ENCODE measurements around the gene CELF1.
"Not testable (repeated sequence)": the region's sequence is repeated elsewhere in the genome, so short reads cannot be mapped to it uniquely, and the experiment has no call there.

Gene CELF1

GRCh38 chr11:47536915-47537314 lies 16.0 kb downstream of the CELF1 start:
- no peak for DNase-seq

- no peak for DNase-seq
Observed at GRCh38 chr11:47534704-47535251, 18.2 kb downstream of the CELF1 start.

- no peak for DNase-seq
Observed at GRCh38 chr11:47533690-47534151, 19.2 kb downstream of the CELF1 start.

DNA sequence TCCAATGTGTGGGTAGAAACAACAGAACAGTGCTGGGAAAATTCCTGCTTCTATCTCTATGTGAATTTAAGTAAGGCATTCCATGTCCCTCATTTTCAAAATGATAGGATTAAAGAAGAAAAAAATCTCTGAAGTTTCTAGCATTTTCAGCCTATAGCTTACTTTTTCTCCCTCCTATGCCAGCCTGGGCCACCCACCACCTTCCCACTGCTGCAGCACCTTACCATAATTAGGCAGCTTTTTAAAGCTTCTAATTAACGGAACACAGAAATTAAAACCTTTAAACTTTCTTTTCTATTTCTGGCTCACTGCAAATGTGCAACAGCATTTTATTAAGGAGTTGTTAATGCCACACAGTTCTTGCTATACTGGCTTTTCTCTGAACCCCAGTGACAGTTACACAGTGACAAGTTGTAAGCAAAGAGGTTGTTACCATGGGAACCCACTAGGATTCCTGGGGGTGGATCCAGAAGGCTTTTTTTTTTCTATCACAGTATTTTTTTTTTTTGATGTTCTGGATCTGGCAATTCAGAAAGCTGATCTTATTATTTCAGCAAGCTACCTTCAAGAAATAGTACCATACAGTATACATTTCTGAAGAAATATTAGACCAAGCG lies 20.2 kb downstream of the CELF1 start:
- no peak for DNase-seq

GRCh38 chr11:47531666-47532065 lies 21.3 kb downstream of the CELF1 start:
- DNase-seq: no peak

DNA sequence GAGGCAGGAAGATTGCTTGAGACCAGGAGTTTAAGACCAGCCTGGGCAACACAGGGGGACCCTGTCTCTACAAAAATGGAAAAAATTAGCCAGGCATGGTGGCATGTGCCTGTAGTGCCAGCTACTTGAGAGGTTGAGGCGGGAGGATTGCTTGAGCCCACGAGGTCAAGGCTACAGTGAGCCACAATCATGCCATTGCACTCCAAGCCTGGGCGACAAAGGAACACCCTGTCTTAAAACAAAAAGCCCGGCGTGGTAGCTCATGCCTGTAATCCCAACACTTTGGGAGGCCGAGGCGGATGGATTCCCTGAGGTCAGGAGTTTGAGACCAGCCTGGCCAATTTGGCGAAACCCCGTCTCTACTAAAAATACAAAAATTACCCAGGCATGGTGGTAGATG lies 22.2 kb downstream of the CELF1 start:
- DNase-seq: not testable (repeated sequence)

GRCh38 chr11:47529951-47530350 lies 23.0 kb downstream of the CELF1 start:
- no peak for DNase-seq

DNA sequence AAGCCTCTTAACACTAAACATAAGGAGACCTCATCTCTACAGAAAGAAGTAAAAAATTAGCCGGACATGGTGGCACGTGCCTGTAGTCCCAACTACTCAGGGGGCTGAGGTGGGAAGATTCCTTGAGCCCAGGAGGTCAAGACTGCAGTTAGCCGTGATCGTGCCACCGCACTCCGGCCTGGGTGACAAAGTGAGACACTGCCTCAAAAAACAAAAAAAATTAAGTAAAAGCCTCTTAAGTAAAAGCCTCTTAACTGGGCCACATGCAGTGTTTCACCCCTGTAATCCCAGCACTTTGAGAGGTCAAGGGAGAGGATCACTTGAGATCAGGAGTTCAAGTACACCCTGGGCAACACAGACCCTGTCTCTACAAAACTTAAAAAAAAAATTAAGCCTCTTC lies 25.7 kb downstream of the CELF1 start:
- no peak for DNase-seq

- not testable (repeated sequence) for DNase-seq
Observed at GRCh38 chr11:47526032-47526431, 26.9 kb downstream of the CELF1 start.

GRCh38 chr11:47524291-47524874 lies 28.5 kb downstream of the CELF1 start:
- no peak for DNase-seq

DNA sequence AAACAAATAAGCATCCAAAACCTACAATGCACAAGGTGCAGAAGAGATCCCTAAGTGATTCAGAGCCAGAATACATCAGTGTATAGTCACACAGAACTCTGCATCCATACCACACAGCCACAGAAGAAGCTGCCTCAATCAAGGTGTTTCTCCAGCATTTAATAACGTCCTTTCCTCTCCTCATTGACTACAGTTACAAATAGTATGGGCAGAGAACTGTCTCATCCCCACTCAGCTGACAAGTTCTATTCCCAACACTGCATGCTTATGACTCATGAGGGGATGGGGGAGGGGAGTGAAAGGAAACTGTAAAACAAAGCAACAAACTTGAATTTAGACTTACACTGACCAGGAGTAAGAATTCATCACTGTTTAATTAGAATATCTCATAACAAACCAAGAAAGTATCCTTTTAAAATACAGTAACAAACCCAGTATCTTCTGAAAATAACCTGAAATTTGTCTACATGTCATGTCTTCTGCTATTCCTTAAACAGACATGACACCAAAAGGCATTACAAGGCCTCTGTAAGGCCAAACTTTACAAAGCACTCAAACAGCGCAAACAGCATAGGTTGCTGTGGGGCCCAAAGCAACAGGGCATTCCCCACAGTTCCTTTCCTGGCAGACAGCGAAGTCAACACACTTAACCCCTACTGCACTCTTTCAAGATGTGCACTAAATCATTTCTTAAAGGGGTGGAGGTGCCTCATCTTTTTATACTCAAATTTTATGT lies 29.3 kb downstream of the CELF1 start:
- DNase-seq: no peak

GRCh38 chr11:47518212-47518964 lies 34.5 kb downstream of the CELF1 start:
- no peak for DNase-seq

DNA sequence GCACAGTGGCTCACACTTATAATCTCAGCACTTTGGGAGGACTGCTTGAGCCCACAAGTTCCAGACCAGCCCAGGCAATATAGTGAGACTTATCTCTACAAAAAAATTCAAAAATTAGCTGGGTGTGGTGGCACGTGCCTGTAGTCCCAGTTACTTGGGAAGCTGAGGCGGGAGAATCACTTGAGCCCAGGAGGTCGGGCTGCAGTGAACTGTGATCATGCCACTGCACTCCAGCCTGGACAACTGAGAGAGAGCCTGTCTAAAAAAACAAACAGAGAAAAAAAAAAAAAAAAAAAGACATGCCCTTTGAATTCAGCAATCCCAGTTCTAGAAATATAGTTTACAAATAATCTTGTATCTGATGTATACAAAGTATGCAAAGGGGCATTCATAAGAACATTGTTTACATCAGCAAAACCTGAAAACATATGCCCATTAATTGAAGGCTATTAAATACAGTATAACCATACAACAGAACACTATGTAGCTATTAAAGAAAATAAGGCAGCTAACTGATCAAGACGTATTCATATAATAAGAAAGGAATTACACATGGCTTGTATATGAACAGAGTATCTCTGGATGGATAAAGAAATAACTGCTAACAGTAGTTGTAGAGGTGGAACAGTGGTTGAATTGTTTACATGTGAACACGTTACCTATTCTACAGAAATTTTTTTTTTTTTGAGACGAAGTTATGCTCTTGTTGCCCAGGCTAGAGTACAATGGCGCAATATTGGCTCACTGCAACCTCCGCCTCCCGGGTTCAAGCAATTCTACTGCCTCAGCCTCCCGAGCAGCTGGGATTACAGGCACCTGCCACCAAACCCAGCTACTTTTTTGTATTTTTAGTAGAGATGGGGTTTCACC lies 35.7 kb downstream of the CELF1 start:
- no peak for DNase-seq

- DNase-seq: no peak
Observed at GRCh38 chr11:47516155-47516554, 36.8 kb downstream of the CELF1 start.

- no peak for DNase-seq
Observed at GRCh38 chr11:47514825-47515647, 37.9 kb downstream of the CELF1 start.

DNA sequence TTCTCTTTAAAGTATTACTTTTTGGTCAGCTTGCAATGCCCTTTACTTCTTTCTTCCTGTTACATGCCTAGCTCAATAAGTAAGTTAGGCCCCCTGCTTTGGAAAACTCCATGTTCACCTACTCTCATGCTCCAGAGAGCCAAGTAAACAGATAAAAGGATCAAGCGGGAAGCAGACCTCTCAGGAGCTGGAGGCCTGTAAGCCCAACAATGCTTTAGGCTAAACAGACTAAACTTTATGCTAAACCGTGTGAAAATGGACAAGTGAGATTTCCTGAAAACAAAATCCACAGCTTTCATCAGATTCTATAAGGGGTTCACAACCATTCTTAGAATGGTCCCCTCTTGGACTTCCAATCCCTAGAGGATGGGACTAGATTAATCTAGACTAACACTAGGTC lies 40.2 kb downstream of the CELF1 start:
- DNase-seq: no peak

DNA sequence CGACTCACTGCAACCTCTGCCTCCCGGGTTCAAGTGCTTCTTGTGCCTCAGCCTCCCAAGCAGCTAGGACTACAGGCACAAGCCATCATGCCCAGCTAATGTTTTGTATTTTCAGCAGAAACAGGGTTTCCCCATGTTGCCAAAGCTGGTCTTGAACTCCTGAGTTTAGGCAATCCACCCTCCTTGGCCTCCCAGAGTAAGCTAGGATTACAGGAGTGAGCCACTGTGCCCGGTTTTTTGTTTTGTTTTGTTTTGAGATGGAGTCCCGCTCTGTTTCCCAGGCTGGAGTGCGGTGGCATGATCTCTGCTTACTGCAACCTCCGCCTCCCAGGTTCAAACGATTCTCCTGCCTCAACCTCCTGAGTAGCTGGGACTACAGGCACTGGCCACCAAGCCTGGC lies 41.0 kb downstream of the CELF1 start:
- DNase-seq: no peak

GRCh38 chr11:47510209-47510608 lies 42.7 kb downstream of the CELF1 start:
- no peak for DNase-seq

- no peak for DNase-seq
Observed at GRCh38 chr11:47509077-47509536, 43.8 kb downstream of the CELF1 start.

GRCh38 chr11:47508240-47508957 lies 44.5 kb downstream of the CELF1 start:
- no peak for DNase-seq

Measured in activated gamma-delta T cell treated with Interleukin-2 at 50 U/mL for 16 hours (primary cell).